Stimulated activated CD8-positive, alpha-beta memory T cell treated with anti-CD3 and anti-CD28 coated beads, Interleukin-4, amount 100 ng/mL, for 1 hour (primary cell): ENCODE data around the gene TMEM132E.

Experiments used
- DNase-seq, 2 donors: peaks; one replicate each; pipeline ENCODE4 v3.0.0-alpha.2; 2020; ENCODE audit warnings: low read depth in 2 of 2, low spot score in 1 of 2

The TMEM132E gene

DNA sequence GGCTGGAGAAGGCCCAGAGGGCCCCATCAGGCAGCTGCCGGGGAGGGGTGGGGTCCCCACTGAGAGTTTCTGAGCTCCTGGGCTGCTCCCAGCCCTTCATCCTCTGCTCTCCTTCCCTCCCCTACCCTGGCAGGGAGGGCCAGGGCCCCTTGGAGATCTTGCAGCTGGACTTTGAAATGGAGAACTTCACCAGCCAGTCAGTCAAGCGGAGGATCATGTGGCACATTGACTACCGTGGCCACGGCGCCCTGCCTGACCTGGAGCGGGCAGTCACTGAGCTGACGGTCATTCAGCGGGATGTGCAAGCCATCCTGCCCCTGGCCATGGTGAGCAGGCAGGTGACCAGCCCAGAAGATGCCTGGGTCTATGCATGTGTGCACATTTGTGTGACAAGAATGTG is 49.5 kb downstream of the TMEM132E start:
- DNase-seq: no peak

GRCh38 chr17:34633351-34633750 is 54.0 kb downstream of the TMEM132E start:
- DNase-seq: no peak

- no peak for DNase-seq
Observed at GRCh38 chr17:34633760-34634159, 54.4 kb downstream of the TMEM132E start.

GRCh38 chr17:34634551-34635160 is 55.3 kb downstream of the TMEM132E start:
- no peak for DNase-seq

DNA sequence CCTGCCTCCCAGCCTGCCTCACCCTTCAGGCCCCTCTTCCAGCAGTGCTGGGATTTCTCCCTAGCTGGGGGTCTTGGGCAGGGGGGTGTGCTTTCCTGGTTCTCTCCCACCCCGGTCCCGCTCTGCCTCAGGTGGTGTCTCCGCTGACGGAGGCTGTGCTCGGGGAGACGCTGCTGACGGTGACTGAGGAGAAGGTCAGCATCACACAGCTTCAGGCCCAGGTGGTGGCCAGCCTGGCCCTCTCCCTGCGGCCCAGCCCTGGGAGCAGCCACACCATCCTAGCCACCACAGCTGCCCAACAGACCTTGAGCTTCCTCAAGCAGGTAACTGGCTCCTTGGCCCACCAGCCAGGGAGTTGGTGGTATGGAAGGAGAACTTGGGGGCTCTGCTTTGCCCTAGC is 56.5 kb downstream of the TMEM132E start:
- DNase-seq: no peak

DNA sequence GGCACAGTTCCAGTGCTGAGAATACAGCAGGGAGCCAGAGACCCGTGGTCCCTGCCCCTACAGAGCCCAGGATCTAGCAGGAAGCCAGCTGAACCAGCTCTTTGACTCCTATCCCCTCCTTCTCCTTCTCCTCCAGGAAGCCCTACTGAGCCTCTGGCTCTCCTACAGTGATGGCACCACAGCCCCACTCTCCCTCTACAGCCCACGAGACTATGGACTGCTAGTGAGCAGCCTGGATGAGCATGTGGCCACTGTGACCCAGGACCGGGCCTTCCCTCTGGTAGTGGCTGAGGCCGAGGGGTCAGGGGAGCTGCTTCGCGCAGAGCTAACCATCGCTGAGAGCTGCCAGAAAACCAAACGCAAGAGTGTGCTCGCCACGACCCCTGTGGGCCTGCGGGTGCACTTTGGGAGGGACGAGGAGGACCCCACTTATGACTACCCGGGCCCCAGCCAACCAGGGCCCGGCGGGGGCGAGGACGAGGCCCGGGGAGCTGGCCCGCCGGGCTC is 57.7 kb downstream of the TMEM132E start:
- DNase-seq: no peak

GRCh38 chr17:34637548-34638525 is 58.5 kb downstream of the TMEM132E start:
- peak; percentile 43 to 64 for DNase-seq

GRCh38 chr17:34638526-34639260 is 59.3 kb downstream of the TMEM132E start:
- DNase-seq: no peak

- no peak for DNase-seq
Observed at GRCh38 chr17:34639706-34640425, 60.5 kb downstream of the TMEM132E start.

DNA sequence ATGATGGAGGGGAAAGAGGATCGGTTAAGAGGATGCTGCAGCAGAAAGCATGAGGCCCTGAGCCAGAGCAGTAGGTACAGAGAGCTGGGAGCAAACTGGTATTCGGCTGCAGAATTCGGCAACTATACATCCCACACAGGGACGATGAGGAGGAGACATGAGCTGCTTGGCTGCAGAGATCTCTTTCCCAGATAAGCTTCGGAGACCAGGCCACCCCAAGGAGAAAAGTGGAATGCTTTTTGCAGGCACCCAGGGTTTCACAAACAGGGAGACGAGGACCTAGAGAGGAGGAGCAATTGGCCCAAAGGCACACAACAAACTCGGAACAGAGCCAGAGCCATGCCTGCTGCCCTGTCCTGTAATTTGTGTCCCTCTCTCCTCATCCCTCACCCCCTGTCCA is 62.0 kb downstream of the TMEM132E start:
- no peak for DNase-seq

DNA sequence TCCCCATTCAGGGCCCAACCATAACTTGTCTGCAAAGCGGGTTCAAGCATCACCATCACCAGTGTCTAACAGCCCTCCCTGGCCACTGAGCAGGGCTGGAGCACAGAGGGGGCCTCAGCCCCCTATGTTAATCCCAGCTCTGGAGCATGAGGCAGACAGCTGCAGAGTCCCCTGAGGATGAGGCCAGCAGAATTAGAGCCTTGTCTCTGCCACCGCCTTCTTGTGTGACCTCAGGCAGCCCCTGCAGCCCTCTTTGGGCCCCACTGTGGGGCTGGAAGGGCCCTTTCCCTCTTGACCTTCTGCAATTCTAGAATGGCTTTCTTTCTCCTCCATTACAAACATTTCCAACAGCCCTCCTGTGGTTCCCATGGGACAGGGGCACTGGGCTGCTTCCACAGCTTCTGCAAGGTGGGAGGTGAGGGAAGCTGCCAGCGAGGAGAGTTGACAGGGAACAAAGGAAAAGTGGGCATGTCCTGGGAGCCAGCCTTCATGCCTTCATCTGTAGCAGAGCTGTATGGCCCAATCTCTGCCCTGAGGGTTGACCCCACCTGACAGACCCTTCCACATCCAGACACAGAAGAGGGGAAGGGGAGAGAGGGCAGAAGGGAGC is 65.7 kb downstream of the TMEM132E start:
- no peak for DNase-seq

- no peak for DNase-seq
Observed at GRCh38 chr17:34645594-34645993, 66.2 kb downstream of the TMEM132E start.

DNA sequence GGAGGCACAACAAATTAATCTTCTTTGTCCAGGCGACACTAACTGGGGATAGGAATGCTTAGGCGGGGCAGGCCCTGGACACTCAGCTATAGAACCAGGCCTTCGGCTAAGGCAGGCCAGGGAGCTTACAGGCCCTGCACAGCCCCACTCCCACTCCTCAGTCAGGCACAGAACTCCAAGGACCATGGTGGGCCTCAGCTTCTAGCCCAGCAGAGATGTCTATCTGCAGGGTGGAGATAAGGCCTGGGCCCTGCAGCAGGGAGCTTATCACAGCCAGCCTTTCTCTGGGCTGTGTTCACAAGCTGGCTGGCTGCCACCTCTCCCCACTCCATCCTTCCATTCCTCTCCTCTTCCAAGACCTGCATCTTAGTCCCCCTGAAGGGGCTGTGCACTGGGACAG is 68.1 kb downstream of the TMEM132E start:
- DNase-seq: no peak

GRCh38 chr17:34650051-34650750 is 70.8 kb downstream of the TMEM132E start:
- no peak for DNase-seq

GRCh38 chr17:34651402-34651811 is 72.0 kb downstream of the TMEM132E start:
- no peak for DNase-seq

DNA sequence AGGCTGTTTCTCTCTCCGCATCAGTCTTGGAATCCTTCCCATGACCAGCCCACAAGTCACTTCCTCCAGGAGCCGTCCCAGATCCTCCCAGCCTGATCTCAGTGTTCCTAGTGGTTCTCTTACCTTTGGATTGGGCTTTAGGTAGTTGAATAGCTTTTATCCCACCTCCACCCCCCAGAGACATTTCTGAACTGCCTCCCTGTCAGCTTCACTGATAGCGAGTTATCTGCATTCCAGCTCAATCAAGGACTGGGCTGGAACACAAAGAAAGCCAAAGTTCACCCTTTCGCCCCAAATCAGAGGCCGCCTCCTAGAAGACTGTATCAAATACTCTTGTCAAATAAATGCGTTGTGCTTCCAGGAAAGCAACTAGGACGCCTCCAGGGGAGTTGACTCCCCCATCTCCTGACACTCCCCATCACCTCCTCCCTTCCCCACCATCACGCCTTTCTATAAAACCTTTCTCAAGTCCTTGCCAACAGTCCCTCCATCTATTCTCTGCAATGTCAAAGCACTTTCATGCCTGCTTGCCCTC is 72.7 kb downstream of the TMEM132E start:
- DNase-seq: no peak

DNA sequence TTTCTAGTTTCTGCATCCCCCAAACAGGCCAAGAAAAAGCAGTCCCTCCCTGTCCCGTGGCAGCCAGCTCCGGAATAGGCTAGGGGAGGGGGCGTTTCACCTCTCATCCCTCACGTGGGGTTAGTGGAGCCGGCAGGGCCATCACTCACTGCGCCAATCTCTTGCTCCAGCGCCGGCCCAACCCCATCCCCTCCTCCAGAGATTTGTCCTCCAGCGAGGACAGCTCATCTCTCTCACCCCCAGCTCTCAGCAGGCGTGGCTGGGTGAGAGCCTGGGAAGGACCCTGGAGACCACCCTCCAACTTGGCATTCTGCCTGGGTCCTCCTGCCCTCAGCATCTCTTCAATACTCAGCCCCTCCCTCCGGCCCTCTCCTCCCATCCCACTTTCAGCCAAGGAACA is 74.1 kb downstream of the TMEM132E start:
- no peak for DNase-seq

DNA sequence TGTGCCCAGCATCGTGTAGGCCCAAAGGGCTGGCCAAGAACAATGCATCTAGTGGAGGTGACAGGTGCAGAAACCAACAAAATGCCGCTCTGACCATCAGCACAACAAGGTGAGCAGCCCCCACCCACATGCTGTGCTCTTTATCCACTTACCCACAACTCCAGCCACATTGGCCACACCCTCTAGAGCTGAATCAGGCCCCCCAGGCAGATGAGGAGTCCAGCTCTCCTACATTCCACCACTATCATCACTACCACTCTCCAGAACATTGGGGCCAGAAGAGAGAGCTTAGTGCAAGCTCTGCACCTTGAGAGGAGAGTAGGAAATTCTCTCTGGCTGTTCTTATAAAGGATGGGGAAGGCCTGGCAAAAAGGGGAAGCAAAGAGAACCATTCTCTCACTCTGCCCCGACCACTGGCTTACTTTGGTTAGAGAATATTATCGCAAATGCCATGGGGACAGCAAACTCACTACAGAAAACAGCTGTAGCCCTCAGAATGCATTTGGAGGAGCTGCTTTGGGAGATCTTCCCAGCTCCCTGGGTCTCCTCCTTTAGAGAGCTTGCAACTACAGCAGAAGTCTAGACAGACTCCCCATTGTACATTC is 75.0 kb downstream of the TMEM132E start:
- no peak for DNase-seq

GRCh38 chr17:34654881-34655276 is 75.5 kb downstream of the TMEM132E start:
- no peak for DNase-seq
